Activated T-helper 1 cell treated with anti-CD3 and anti-CD28 coated beads, Interleukin-2, amount 50 U/mL, for 16 hours (primary cell): Measurements from ENCODE around the gene PROCA1.
A peak's percentile ranks its signal among the peaks of the same experiment; 100 is the strongest.
"Not testable (repeated sequence)": the region's sequence is repeated elsewhere in the genome, so short reads cannot be mapped to it uniquely, and the experiment has no call there.

Source experiments
- DNase-seq, 2 donors: peaks; one replicate each; pipeline ENCODE4 v3.0.0-alpha.2; 2020; ENCODE audit warnings: low read depth in 1 of 2, low spot score in 1 of 2

PROCA1 gene

GRCh38 chr17:28675980-28676379 lies 35.7 kb downstream of the PROCA1 start:
- no peak for DNase-seq

GRCh38 chr17:28675490-28675889 lies 36.2 kb downstream of the PROCA1 start:
- no peak for DNase-seq

- DNase-seq, result no peak
Observed at GRCh38 chr17:28669918-28670317, 41.8 kb downstream of the PROCA1 start.

- DNase-seq, result no peak
Observed at GRCh38 chr17:28667870-28668269, 43.8 kb downstream of the PROCA1 start.

- no peak for DNase-seq
Observed at GRCh38 chr17:28665994-28666393, 45.7 kb downstream of the PROCA1 start.

- no peak for DNase-seq
Observed at GRCh38 chr17:28663723-28664122, 48.0 kb downstream of the PROCA1 start.

- no peak for DNase-seq
Observed at GRCh38 chr17:28662527-28662829, 49.2 kb downstream of the PROCA1 start.

GRCh38 chr17:28661635-28662526 lies 49.8 kb downstream of the PROCA1 start, which contains the start of the genes SDF2 and SUPT6H:
Gene SDF2, minus strand, starts transcription at chr17:28661906. Its CDS starts 30 bp downstream, at chr17:28661876.
Gene SUPT6H, plus strand, starts transcription at chr17:28662205. Its CDS starts 11,197 bp downstream, at chr17:28673402.
- peak; percentile 90 for DNase-seq

GRCh38 chr17:28659497-28659881 lies 52.2 kb downstream of the PROCA1 start:
- DNase-seq, result not testable (repeated sequence)

- not testable (repeated sequence) for DNase-seq
Observed at GRCh38 chr17:28658766-28659496, 52.8 kb downstream of the PROCA1 start.

GRCh38 chr17:28658342-28658741 lies 53.3 kb downstream of the PROCA1 start:
- not testable (repeated sequence) for DNase-seq

GRCh38 chr17:28657756-28658155 lies 53.9 kb downstream of the PROCA1 start:
- DNase-seq, result no peak

- DNase-seq, result no peak
Observed at GRCh38 chr17:28655160-28655559, 56.5 kb downstream of the PROCA1 start.
